K562 (cell line): ENCODE data around the gene ADGRD1. TPM values are rescaled to one million over a fixed set of nuclear protein-coding genes. Genes with fewer than 3 reads are reported as not detected.

Experiments
- ATAC-seq: fragments of 200-7000 bp; cut with Tn5 transposase; 3 replicates; pipeline ENCODE4 v1.9.1; 2020; ENCODE audit warnings: moderate library complexity
- BruUV-seq: library from RNA; stranded (reverse); fragments of 400-500 nt; replicated peaks from 2 replicates; lab custom pipeline; 2021; lab: Mats Ljungman, UMichigan
- CTCF ChIA-PET: fragments of 300-600 bp; formaldehyde crosslinking; extraction: SDS; loops from one replicate; lab custom pipeline; 2021; ENCODE audit warnings: low intra/inter-chr PET ratio; lab: Yijun Ruan, JAX
- POLR2A ChIA-PET: fragments of 300-600, 350-650 bp; sonication (Branson Sonifier 250); formaldehyde crosslinking; extraction: SDS; loops from one replicate; lab custom pipeline; 2021; ENCODE audit warnings: antibody characterized with exemption, inconsistent platforms; lab: Yijun Ruan, JAX
- DNase-seq, 4 experiments: peaks; one replicate each; pipeline versions ENCODE4 v3.0.0 to v3.0.0-alpha.2; 2011 to 2018; ENCODE audit warnings: low spot score in 3 of 4, mixed read lengths in 3 of 4; ENCODE audit errors: extremely low read depth in 1 of 4
- FAIRE-seq: peaks from 2 replicates; lab custom pipeline; 2011; peaks lifted over from hg19 to GRCh38; lab: Jason Lieb, UNC
- H2AFZ ChIP-seq: 2 replicates; pipeline ENCODE4 v1.6.0; 2011; ENCODE audit warnings: low read depth, low read length, control low read depth, inconsistent platforms
- H3K27ac ChIP-seq: fragments of 200-600 bp; 3 replicates; pipeline ENCODE4 v1.8.0; 2011; ENCODE audit warnings: low read depth, mild to moderate bottlenecking, control low read depth, inconsistent platforms, low read length, moderate library complexity, mixed read lengths; ENCODE audit errors: extremely low read depth
- H3K27me3 ChIP-seq, 2 experiments: fragments of 300-600 bp in 1 of 2; 2 replicates in 1 of 2; 3 replicates in 1 of 2; pipeline versions ENCODE4 v1.6.0 to v1.8.0; 2011; ENCODE audit warnings: inconsistent platforms in 2 of 2, low read length in 2 of 2, mild to moderate bottlenecking in 1 of 2, mixed read lengths in 1 of 2, moderate library complexity in 1 of 2; ENCODE audit not compliant: control insufficient read depth in 2 of 2, insufficient read depth in 2 of 2
- H3K36me3 ChIP-seq: fragments of 300-600 bp; 3 replicates; pipeline ENCODE4 v1.8.0; 2011; ENCODE audit warnings: mild to moderate bottlenecking, low read length, inconsistent platforms; ENCODE audit not compliant: control insufficient read depth, insufficient read depth
- H3K4me1 ChIP-seq, 2 experiments: fragments of 200-600 bp in 1 of 2; replicated peaks in 1 of 2; 2 replicates in 1 of 2; 3 replicates in 1 of 2; pipeline versions ENCODE4 v1.5.1 to v1.8.0; 2011; ENCODE audit warnings: inconsistent platforms in 2 of 2, low read length in 2 of 2, mild to moderate bottlenecking in 1 of 2, mixed read lengths in 1 of 2, moderate library complexity in 1 of 2; ENCODE audit not compliant: control insufficient read depth in 2 of 2, insufficient read depth in 2 of 2
- H3K4me2 ChIP-seq: 2 replicates; pipeline ENCODE4 v1.6.1; 2011; ENCODE audit warnings: low read length, control low read depth, inconsistent platforms, mixed read lengths; ENCODE audit not compliant: insufficient read depth
- H3K4me3 ChIP-seq: fragments of 200-600 bp; sonication (generic), shearing (Covaris generic); 2 replicates; pipeline ENCODE4 v1.5.1; 2016; ENCODE audit warnings: control low read depth, inconsistent platforms
- H3K79me2 ChIP-seq: fragments of 200-600 bp; 3 replicates; pipeline ENCODE4 v1.8.0; 2011; ENCODE audit warnings: low read length, inconsistent platforms; ENCODE audit not compliant: control insufficient read depth, insufficient read depth
- H3K9ac ChIP-seq, 2 experiments: 2 replicates each; pipeline versions ENCODE4 v1.6.0 to v1.6.1; 2011; ENCODE audit warnings: low read depth in 2 of 2, low read length in 2 of 2, control low read depth in 1 of 2, inconsistent platforms in 1 of 2, mild to moderate bottlenecking in 1 of 2, mixed read lengths in 1 of 2; ENCODE audit not compliant: insufficient read depth in 1 of 2
- H3K9me1 ChIP-seq: one replicate; pipeline ENCODE4 v1.6.0; 2011; ENCODE audit warnings: inconsistent platforms, mild to moderate bottlenecking, low read length, moderate library complexity; ENCODE audit not compliant: control insufficient read depth, insufficient read depth
- H3K9me3 ChIP-seq: replicated peaks from 2 replicates; pipeline ENCODE4 v1.5.1; 2011; ENCODE audit warnings: low read depth, low read length, inconsistent platforms; ENCODE audit not compliant: control insufficient read depth, insufficient read depth
- H4K20me1 ChIP-seq: replicated peaks from 2 replicates; pipeline ENCODE4 v1.6.1; 2011; ENCODE audit warnings: low read length, inconsistent platforms, mixed read lengths; ENCODE audit not compliant: control insufficient read depth, insufficient read depth
- AFF4 ChIP-seq: sonication (generic); formaldehyde crosslinking; IDR thresholded peaks from 2 replicates; pipeline ENCODE4 v1.8.0; 2023; ENCODE audit warnings: mild to moderate bottlenecking, missing genetic modification reagents
- ELK3 ChIP-seq: fragments of 450-650 bp; formaldehyde crosslinking; IDR thresholded peaks from 2 replicates; pipeline ENCODE4 v1.4.0; 2020; ENCODE audit warnings: mild to moderate bottlenecking
- EWSR1 ChIP-seq: fragments of 450-650 bp; IDR thresholded peaks from 2 replicates; pipeline ENCODE4 v1.6.1; 2018; ENCODE audit warnings: borderline replicate concordance, mild to moderate bottlenecking, low read depth, moderate library complexity; ENCODE audit not compliant: partially characterized antibody
- GTF2F1 ChIP-seq: IDR thresholded peaks from 2 replicates; pipeline ENCODE4 v1.6.1; 2011; ENCODE audit warnings: low read depth, low read length, improper control_type of control experiment
- MYBL2 ChIP-seq, 2 experiments: fragments of 450-650 bp in 1 of 2; sonication (generic) in 1 of 2; formaldehyde crosslinking in 1 of 2; IDR thresholded peaks; 2 replicates each; pipeline versions ENCODE4 v1.6.1 to v1.8.1; 2017 to 2022; ENCODE audit warnings: borderline replicate concordance in 1 of 2, inconsistent platforms in 1 of 2, low read depth in 1 of 2, mild to moderate bottlenecking in 1 of 2, missing genetic modification reagents in 1 of 2, moderate library complexity in 1 of 2
- NONO ChIP-seq, 2 experiments: fragments of 200-400 bp in 1 of 2; fragments of 450-650 bp in 1 of 2; formaldehyde crosslinking in 1 of 2; IDR thresholded peaks; 2 replicates each; pipeline ENCODE4 v1.6.1; 2017; ENCODE audit warnings: low read depth in 2 of 2, mild to moderate bottlenecking in 2 of 2, moderate library complexity in 2 of 2, low read length in 1 of 2
- POLR2G ChIP-seq: fragments of 200-400 bp; formaldehyde crosslinking; IDR thresholded peaks from 2 replicates; pipeline ENCODE4 v1.6.1; 2017; ENCODE audit warnings: low read depth, mild to moderate bottlenecking, antibody characterized with exemption, low read length, moderate library complexity
- ZC3H4 ChIP-seq: sonication (generic); formaldehyde crosslinking; IDR thresholded peaks from 2 replicates; pipeline ENCODE4 v1.9.0; 2021; ENCODE audit warnings: missing genetic modification reagents, borderline replicate concordance
- ZNF316 ChIP-seq: fragments of 450-650 bp; IDR thresholded peaks from 2 replicates; pipeline ENCODE4 v1.6.1; 2016
- ZNF57 ChIP-seq: fragments of 450-650 bp; formaldehyde crosslinking; IDR thresholded peaks from 2 replicates; pipeline ENCODE4 v1.4.0; 2020; ENCODE audit warnings: mild to moderate bottlenecking, moderate library complexity
- WGBS: fragments of 100-300 bp; shearing (Covaris generic); methylation state at CpG from one replicate; pipeline ENCODE4 v1.1.6; 2016; ENCODE audit warnings: low coverage, mixed read lengths; ENCODE audit not compliant: insufficient coverage; ENCODE audit errors: missing lambda C conversion rate; 5-methylcytosine and 5-hydroxymethylcytosine counted together
- in situ Hi-C: fragments of 300-500 bp; cut with MboI; formaldehyde crosslinking; loops from 4 replicates; pipeline ENCODE4 v1.15.0; 2018; ENCODE audit warnings: inconsistent platforms, mixed read lengths
- intact Hi-C: fragments of 100-400 bp; cut with micrococcal nuclease; formaldehyde crosslinking; loops from 2 replicates; pipeline ENCODE4 v1.14.2; 2022
- polyA plus RNA-seq, 8 experiments: library from polyadenylated mRNA; depleted of rRNA in 4 of 8; stranded (reverse) in 5 of 8; unstranded in 3 of 8; fragments of >200 nt; fragmentation: Nextera tagmentation in 2 of 8; fragmentation: Illumina TruSeq in 1 of 8; extraction: Ambion mirVana in 2 of 8; extraction: Trizol in 1 of 8; gene quantifications; 2 replicates each; pipeline versions ENCODE4 v1.2.1 to v1.2.3, GENCODE V29; 2011 to 2014; ENCODE audit warnings: inconsistent platforms in 1 of 8, missing spikeins in 1 of 8
- total RNA-seq, 7 experiments: library from RNA; depleted of rRNA in 6 of 7; stranded (reverse); fragments of >200 nt in 6 of 7; fragmentation: Illumina TruSeq in 2 of 7; extraction: Trizol in 2 of 7; gene quantifications; 2 replicates each; pipeline versions ENCODE4 v1.2.1 to v1.2.3, GENCODE V29; 2011 to 2021; ENCODE audit warnings: low replicate concordance in 1 of 7

ADGRD1 gene
- total and polyA plus RNA-seq, 9 of the 15 experiments (the other 6 are each of a cell fraction or from before 2014, with no cell fraction given) = 1.7 to 11.7 (median 3.3) TPM

DNA sequence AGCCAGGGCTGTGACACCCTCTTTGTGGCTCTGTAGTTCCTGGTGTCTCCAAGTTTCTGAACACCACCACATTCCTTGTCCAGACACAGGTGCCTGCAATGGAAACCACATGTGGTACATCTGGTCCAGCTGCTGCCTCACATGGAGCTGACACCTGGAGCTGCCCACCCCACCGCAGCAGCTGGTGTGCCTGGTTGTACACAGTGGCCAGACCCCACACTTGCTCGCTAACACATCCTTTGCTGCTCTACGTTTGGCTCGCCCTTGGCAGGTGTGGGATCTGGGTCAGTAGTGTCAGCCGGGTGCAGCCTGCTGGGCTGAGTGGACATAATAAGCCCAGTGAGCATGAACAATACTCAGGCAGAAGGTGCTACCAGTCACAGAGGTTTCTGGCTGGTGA lies 198.9 kb downstream of the ADGRD1 start:
- no peaks in the 10 kb centered on the region for H3K79me2 ChIP-seq
- intact Hi-C loops (no loop called here), in situ Hi-C loops (no loop called here)
- peaks cover 2% of the 10 kb centered on the region for H3K9me1 ChIP-seq
- H3K27ac ChIP-seq = no peak overlapping the region
- H3K4me1 ChIP-seq = no peaks in the 10 kb centered on the region
- no peak overlapping the region for H3K9ac ChIP-seq
- DNase-seq (no peak), FAIRE-seq (no peak), ATAC-seq (no peak)
- H3K27me3 ChIP-seq = peaks cover 0 to 31% of the 10 kb centered on the region in 2 experiments
- ChIA-PET POLR2A (no interaction called here), CTCF (no interaction called here)
- 0% methylated on average over 5 of the region's 5 CpGs for WGBS
- no peaks in the 10 kb centered on the region for H4K20me1 ChIP-seq
- no peak overlapping the region for H3K4me3 ChIP-seq
- no peak overlapping the region for H3K4me2 ChIP-seq
- no peaks in the 10 kb centered on the region for H3K36me3 ChIP-seq
- no peaks in the 10 kb centered on the region for H3K9me3 ChIP-seq
- H2AFZ ChIP-seq = no peak overlapping the region
- no TSS peak for BruUV-seq
- no peak for TF ChIP-seq ELK3

GRCh38 chr12:131153016-131153415 lies 199.3 kb downstream of the ADGRD1 start:
- Histone ChIP-seq H3K79me2 (no peaks in the 10 kb centered on the region), H3K27ac (no peak overlapping the region), H3K4me1 (no peaks in the 10 kb centered on the region), H3K9me1 (peaks cover 2% of the 10 kb centered on the region), H2AFZ (no peak overlapping the region), H4K20me1 (no peaks in the 10 kb centered on the region), H3K36me3 (no peaks in the 10 kb centered on the region), H3K9ac (no peak overlapping the region), H3K27me3 (peaks cover 0 to 31% of the 10 kb centered on the region in 2 experiments), H3K4me3 (no peak overlapping the region), H3K9me3 (no peaks in the 10 kb centered on the region), H3K4me2 (no peak overlapping the region)
- no peak for ATAC-seq
- no TSS peak for BruUV-seq
- no peak for FAIRE-seq
- intact Hi-C loops (no loop called here), in situ Hi-C loops (no loop called here)
- ChIA-PET POLR2A (interaction anchor here (0.6 kb wide), 1 partner anchor 39 kb away, joined by 3 read pairs; no protein-coding TSS in a partner anchor), CTCF (no interaction called here)
- no peak for DNase-seq
- 2% methylated on average over 5 of the region's 5 CpGs for WGBS
- no peak for TF ChIP-seq EWSR1
- no peak for TF ChIP-seq MYBL2 (IDR thresholded peaks at IDR 0.05; ENCODE audit: low read depth)
- no peak for TF ChIP-seq MYBL2 (CRISPR knock-in tag; IDR thresholded peaks at IDR 0.05; ENCODE audit: borderline replicate concordance)
- TF ChIP-seq AFF4 (CRISPR knock-in tag) = no peak
- no peak for TF ChIP-seq NONO (IDR thresholded peaks at IDR 0.05; ENCODE audit: low read depth in 2 of 2, low read length in 1 of 2)
- no peak for TF ChIP-seq ZC3H4 (CRISPR knock-in tag)
- TF ChIP-seq ZNF316 = no peak
- TF ChIP-seq POLR2G = no peak
- no peak for TF ChIP-seq GTF2F1
- TF ChIP-seq ZNF57 (CRISPR knock-in tag) = no peak
